HG03565 (cell line): ENCODE measurements around the gene SORL1.
"Not testable (repeated sequence)": the region's sequence is repeated elsewhere in the genome, so short reads cannot be mapped to it uniquely, and the experiment has no call there.

Source experiments
- ATAC-seq: cut with Tn5 transposase; IDR thresholded peaks from one replicate; pipeline ENCODE4 v1.9.1; 2021; ENCODE audit warnings: mild to moderate bottlenecking, moderate library complexity; ENCODE audit not compliant: unreplicated experiment

The SORL1 gene, protein sequence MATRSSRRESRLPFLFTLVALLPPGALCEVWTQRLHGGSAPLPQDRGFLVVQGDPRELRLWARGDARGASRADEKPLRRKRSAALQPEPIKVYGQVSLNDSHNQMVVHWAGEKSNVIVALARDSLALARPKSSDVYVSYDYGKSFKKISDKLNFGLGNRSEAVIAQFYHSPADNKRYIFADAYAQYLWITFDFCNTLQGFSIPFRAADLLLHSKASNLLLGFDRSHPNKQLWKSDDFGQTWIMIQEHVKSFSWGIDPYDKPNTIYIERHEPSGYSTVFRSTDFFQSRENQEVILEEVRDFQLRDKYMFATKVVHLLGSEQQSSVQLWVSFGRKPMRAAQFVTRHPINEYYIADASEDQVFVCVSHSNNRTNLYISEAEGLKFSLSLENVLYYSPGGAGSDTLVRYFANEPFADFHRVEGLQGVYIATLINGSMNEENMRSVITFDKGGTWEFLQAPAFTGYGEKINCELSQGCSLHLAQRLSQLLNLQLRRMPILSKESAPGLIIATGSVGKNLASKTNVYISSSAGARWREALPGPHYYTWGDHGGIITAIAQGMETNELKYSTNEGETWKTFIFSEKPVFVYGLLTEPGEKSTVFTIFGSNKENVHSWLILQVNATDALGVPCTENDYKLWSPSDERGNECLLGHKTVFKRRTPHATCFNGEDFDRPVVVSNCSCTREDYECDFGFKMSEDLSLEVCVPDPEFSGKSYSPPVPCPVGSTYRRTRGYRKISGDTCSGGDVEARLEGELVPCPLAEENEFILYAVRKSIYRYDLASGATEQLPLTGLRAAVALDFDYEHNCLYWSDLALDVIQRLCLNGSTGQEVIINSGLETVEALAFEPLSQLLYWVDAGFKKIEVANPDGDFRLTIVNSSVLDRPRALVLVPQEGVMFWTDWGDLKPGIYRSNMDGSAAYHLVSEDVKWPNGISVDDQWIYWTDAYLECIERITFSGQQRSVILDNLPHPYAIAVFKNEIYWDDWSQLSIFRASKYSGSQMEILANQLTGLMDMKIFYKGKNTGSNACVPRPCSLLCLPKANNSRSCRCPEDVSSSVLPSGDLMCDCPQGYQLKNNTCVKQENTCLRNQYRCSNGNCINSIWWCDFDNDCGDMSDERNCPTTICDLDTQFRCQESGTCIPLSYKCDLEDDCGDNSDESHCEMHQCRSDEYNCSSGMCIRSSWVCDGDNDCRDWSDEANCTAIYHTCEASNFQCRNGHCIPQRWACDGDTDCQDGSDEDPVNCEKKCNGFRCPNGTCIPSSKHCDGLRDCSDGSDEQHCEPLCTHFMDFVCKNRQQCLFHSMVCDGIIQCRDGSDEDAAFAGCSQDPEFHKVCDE (N-terminal part only)

DNA sequence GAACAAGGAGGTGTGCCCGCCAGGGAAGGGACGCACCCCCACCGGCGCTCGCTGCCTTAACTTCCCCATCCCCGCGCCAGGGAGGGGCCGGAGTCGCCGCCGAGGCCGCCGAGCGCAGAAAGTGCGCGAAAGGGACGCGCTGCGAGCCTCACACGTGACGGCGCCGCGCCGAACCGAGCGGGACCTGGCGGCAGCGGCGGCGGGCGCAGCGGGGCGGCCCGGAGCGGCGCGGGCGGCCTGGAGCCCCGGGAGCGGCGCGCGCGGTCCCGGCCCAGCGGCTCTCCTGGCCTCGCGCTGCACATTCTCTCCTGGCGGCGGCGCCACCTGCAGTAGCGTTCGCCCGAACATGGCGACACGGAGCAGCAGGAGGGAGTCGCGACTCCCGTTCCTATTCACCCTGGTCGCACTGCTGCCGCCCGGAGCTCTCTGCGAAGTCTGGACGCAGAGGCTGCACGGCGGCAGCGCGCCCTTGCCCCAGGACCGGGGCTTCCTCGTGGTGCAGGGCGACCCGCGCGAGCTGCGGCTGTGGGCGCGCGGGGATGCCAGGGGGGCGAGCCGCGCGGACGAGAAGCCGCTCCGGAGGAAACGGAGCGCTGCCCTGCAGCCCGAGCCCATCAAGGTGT, at the start of gene SORL1:
Gene SORL1, plus strand, starts transcription at position 329 of the 623 bp plus-strand sequence. Its CDS starts 18 bp downstream, at position 347.
- ATAC-seq: peak; percentile 47

DNA sequence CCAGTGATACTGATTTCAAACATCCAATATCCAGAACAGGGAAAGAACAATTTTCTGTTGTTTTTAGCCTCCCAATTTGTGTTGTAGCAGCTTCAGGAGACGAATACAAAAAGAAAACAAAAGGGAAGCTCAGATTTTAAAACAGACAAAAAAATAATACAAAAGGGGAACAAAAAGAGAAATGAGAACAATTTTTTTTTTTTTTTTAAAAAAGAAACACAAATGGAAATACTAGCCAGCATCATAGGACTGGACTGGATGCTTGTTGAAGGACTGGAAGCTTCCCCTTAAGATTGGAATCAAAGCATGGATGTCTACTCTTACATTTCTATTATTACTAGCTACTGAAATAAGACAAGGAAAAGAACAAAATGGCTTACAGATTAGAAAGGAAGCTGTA, 46.5 kb upstream of the SORL1 start:
- no peak for ATAC-seq

DNA sequence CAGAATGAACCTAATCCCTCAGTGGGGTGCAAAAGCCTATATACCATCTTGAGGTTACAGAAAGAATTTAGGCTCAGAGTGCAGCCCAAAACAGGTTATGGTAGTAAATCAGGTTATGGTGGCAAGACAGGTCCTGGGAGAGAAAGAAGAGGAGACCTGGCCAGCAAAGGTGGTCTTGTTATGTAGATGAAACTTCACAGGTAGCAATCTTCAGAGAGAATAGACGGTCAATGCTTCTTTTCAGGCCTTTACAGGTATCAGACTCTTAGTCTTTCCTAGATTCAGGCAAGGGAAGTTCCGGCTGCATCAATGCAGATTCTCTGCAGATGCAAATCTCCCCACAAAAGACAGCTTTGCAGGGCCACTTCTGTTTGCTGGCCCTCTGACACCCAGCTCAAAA, 45.8 kb upstream of the SORL1 start:
- ATAC-seq: no peak

DNA sequence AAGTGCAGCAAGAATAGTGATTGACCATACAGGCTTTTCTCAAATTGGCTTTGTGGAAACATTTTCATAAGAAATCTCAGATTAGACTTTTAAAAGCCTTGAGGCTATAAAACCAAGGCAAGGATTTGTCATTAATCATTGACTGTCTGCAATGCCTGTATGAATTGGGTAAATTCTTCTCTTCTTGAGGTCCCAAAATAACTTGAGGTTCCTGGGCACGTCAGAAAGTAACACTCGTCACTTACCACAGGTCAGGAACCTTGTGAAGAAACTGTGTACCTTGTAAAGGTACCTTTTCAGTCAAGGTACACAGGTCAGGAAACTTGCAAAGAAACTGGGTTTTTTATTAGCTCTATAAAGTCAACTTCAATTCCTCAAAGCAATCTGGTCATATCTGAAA, 43.3 kb upstream of the SORL1 start:
- no peak for ATAC-seq

DNA sequence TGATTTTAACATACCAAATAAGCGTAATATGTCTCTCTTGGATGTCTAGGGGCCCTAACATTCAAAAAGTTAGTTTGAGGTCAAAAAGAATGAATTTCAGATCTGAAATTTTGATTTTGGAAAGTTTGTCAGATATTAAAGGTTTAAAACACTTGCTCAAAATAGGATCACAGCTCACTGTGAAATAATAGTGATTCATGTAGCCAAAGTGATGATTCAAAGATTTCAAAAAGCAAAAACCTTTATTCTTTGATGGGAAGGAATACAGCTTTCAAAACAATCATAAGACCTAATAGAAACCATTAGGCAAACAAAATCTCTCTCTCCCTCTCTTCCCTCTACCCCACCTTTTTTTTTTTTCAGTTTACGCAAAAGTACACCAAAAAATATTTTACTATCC, 42.1 kb upstream of the SORL1 start:
- not testable (repeated sequence) for ATAC-seq

DNA sequence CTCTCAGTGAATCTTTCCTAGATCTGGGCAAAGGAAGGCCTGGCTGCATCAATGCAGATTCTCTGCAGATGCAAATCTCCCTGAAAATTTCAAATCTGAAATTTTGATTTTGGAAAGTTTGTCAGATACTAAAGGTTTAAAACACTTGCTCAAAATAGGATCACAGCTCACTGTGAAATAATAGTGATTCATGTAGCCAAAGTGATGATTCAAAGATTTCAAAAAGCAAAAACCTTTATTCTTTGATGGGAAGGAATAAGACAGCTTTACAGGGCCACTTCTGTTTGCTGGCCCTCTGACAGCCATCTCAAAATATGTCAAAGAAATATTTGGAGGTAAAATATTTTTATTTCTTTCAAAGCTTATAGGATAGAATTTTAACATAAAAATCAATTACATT, 40.8 kb upstream of the SORL1 start:
- ATAC-seq: not testable (repeated sequence)

DNA sequence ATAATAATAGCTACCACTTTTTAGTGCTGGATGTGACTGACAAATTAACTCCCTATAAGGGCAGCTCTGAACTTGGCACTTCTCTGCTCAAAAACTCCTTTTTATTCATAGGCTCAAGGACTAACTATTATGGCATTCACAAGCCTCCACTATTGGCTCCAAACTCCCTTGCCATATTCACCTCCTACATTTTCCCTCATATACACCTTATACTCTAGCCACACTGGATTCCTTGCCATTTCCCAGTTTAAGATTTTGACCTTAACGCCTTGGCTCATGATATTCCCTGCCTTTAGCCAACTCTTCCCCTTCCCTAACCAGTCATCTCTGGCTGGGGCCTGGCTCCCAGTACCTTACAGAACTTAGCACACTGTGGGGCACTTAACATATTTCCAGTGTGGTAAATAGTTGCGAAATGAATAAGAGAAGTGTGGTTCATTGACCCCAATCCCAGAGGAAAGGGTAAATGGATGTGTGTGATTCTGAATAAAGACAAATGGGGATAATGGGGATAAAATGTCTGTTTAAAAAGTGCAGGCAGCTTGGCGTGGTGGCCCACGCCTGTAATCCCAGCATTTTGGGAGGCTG, 40.0 kb upstream of the SORL1 start:
- ATAC-seq: no peak

DNA sequence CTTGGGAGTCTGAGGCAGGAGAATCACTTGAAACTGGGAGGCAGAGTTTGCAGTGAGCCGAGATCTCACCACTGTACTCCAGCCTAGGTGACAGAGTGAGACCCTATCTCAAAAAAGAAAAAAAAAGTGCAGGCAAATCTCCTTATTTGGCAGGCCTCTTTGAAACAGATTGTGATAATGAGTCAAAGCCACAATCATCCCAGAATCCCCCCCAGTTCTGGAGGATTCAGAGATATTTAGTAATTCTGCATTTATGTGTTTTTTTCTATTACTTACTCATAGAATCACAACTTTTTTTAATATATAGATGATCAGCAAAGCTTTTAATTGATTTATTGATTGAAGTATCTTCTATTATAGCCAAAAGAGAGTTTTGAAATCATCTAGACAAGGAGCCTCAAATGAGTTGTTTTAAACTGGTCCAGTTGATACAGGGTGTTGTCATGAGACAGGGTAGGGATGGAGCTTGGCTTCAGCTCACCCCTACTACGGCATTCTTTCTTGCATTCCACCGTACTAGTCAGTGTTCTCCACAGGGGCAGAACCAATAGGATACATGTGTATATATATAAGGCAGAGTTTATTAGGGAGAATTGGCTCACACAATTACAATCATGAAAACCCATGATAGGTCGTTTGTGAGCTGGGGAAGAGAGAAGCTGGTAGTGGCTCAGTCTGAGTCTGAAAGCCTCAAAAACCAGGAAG, 39.3 kb upstream of the SORL1 start:
- no peak for ATAC-seq

DNA sequence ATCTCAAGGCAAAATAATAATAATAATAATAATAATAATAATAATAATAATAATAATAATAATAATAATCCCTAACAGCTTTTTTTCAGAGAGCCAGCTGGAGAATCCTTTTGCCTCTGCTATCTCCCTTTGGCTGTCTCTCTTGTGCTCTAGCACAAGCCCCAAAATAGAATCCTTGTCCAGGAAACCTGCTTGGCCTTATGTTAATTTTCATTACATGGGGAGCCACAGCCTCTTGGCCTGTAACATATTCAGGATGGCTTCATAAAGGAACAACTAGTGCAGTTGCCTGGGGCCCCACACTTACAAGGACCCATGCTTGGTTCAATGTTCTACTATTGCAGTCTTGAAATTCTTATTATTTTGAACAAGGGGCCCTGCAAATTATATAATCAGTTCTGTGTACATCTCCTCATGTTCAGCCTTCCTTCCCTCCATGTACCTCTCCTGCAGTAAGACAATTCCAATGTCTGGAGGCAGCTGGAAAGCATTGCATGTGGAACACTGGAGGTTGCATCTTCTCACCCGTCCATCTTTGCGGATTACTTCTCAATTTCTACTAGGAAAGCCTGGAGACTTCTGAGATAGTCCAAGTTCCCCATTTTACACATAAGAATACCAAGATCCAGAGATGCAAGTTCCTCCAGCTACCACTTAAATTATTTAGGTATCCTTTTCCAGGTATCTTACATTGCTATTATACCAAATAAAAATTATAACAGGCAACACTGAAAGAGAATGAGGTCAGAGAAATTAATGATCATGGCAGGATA, 37.8 kb upstream of the SORL1 start:
- no peak for ATAC-seq

DNA sequence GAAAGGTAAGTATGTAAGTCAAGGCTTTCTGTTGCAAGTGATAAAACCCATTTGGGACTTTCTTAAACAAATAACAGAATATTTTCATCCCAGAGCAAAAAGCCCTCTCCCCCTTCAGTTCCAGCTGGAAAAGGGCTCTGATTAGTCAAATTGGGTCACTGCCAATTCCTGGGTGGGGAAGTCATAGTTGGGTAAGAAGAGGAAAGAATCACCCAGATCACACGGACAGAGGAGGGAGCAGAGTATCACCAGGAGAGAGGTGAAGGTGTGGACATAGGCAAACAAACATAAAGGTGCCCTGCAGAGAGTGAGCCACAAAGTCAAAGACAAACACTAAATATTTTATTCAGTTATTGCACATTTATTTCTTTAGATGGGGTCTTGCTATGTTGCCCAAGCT, 36.3 kb upstream of the SORL1 start:
- ATAC-seq: no peak

DNA sequence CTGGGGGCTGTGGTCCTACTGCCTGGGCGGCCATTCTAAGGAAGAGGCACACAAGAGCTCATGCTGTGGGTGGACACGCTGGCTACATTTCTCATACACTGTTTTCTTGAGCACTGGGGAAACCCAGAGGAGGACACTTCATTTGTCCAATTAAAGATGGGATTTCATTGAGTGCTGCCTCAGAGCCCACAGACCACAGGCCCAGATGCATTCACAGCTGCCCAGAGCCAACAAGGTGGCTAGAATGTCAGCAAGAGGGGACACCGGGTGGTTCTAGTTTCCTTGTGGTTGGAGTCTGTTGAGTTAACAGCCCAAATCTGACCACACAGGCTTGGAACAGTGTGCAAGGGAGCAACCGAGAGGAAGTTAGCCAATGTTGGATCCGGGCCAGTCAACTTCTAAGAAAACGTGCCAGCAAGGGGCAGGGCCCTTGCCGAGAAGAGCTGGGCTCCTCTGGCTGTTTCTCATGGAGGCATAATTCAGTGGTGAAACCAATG, 35.0 kb upstream of the SORL1 start:
- peak; percentile 46 for ATAC-seq

DNA sequence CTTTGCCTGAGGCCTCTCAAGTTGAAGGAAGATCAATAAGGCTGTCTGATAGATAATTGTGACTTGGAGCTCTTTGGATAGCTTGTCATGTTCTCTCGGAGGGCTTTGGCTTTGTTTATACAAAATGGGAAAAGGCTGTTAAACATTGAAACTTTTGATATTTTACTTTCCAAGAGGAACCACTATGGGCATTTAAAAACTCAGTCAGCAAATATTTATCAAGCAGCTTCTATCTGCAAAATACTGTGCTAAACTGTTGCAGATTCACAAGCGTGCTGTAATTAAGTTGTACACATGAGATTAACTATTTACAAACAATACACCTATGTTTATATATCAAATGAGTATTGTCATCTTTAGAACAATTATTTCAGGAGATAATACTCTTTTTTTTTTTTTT, 34.5 kb upstream of the SORL1 start:
- no peak for ATAC-seq

DNA sequence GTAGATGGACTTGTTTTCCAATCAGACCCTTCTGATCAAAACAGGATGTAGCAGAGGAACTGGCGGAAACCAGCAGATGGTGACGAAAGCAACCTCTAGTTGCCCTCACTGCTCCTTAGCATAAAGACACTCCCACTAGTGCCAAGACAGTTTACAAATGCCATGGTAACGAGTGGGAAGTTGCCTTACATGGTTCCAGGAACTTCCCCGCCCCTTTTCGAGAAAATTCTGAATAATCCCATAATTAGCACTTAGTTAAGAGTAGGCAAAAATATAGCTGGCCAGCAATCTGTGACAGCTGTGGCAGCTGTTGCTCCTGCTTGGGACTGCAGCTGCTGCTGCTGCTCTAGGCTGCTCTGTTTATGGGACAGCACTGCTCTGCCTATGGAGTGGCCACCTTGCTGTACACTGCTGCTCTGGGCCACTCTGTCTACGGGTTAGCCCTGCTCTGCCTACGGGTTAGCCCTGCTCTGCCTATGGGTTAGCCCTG, 33.4 kb upstream of the SORL1 start:
- no peak for ATAC-seq

DNA sequence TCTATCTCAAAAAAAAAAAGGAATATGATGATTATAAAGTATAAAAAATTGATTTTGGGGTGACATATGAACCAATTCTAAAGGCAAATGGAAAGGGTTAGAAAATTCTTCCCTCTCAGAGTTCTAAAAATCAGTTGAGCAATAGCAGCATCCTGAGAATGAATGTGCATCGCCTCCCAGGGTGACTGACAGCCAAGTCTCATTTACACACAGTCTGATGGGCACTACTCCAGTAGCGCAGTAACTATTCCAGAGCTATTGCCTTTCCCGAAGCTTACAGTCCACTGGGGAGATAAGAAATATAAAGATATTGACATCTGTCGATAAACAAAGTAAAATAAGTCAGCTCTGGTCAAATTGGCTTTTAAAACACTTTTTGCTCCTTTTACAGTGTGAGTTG, 32.3 kb upstream of the SORL1 start:
- ATAC-seq: no peak

DNA sequence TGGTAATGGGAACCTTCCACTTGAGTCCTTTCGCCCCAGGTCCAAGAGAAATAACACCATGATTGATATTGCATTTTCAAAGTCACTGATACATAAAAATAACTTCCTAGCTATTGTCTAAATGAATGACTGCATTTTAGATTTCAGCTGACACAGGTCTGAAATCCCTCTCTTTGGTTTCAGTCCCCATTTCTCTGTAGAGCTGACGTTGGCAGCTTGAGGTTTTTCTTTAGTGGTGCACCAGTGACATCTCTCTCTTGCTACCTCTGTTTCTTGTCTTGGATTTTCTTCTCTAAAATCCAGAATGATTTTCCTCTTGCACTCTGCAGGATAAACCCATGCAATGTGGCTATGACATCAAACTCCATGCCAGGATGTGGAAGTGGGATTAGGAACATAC, 31.7 kb upstream of the SORL1 start:
- ATAC-seq: no peak

DNA sequence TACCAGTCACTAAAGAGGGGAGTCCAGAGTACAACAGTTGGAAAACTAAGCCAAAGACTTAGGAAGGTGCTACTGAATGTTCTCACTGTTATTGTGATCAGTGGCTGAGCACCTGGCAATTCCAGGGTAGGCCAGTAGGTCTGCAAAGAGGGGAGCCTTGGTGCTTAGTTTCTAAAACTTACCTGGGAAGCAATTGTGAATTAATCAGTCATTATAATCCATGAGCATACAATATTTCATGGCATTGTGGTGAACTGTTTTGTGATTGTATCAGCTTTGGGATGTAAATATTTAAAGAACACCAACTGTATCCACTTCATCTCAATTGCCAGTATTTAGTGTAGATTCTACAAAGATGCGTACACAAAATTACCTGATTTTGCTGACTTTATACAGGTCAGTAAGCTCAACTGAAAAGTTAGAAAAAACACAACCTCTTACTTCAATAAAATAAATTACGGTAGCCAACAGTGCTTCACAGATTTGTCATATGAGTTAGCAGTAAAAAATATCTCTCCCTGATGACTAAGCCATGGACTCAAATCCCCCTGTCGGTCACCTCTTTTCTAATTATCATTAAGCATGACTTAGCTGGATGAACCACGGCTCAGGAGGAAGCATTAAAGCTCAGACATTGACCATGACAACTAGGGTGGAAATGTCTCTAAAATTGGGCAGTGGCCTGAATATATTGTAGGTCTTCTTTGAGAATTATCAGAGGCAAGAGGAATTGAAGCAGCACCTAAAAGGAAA, 30.8 kb upstream of the SORL1 start:
- ATAC-seq: no peak

DNA sequence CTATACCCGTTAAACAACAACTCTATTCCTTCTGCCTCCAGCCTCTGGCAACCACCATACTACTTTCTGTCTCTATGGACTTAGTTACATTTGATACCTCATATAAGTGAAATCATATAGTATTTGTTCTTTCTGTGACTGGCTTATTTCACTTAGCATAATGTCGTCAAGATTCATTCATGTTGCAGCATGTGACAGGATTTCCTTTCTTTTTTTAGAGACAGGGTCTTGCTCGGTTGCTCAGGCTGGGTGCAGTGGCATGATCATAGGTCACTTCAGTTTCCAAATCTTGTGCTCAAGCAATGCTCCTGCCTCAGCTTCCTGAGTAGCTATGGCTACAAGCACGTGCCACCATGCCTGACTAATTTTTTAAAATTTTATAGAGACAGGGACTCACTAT, 29.4 kb upstream of the SORL1 start:
- ATAC-seq: peak; percentile 40

DNA sequence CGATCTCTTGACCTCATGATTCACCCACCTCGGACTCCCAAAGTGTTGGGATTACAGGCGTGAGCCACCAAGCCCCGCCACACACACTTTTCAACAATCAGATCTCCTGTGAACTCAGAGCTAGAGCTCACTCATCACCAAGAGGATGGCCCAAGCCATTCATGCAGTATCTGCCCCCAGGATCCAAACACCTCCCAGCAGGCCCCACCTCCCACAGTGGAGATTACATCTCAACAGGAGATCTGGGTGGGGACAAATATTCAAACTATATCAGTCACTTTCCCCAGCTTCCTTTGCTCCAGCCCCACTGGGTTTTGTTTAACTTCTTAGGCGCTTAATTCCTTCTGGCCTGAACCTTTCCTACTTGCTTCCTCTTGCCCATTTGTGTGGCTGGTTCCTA, 26.3 kb upstream of the SORL1 start:
- no peak for ATAC-seq
